ENCODE data around the gene SPATA1.
"Not testable (repeated sequence)": the region's sequence is repeated elsewhere in the genome, so short reads cannot be mapped to it uniquely, and the experiment has no call there.

SPATA1 gene

DNA sequence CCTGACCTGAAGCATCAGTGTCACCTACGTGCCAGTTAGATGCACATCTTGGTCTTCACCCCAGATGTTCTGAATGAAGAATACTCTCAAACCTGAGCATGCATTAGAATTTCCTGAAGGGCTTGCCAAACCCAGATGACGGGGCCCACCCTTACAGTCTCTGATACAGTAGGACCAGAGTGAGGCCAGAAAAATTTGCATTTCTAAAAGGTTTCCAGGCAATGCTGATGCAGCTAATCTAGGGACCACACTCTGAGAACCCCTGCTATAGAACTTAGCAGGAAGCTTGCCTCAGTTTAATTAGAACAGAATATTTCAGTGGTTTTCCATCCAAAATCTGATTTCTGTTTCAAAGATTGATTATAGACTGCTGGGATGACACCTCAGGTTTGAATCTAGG lies 77.9 kb downstream of the SPATA1 start:
- Mint-ChIP-seq H3K4me1 (peaks cover 13% of the 10 kb centered on the region), H3K9me3 (peaks cover 20% of the 10 kb centered on the region), H3K27ac (no peak overlapping the region), H3K36me3 (ENCODE audit: low read depth) (no peaks in the 10 kb centered on the region), H3K27me3 (ENCODE audit: low read depth, poor library complexity) (peaks cover 5% of the 10 kb centered on the region), H3K4me3 (no peak overlapping the region)
- TF ChIP-seq, protein P1, sequence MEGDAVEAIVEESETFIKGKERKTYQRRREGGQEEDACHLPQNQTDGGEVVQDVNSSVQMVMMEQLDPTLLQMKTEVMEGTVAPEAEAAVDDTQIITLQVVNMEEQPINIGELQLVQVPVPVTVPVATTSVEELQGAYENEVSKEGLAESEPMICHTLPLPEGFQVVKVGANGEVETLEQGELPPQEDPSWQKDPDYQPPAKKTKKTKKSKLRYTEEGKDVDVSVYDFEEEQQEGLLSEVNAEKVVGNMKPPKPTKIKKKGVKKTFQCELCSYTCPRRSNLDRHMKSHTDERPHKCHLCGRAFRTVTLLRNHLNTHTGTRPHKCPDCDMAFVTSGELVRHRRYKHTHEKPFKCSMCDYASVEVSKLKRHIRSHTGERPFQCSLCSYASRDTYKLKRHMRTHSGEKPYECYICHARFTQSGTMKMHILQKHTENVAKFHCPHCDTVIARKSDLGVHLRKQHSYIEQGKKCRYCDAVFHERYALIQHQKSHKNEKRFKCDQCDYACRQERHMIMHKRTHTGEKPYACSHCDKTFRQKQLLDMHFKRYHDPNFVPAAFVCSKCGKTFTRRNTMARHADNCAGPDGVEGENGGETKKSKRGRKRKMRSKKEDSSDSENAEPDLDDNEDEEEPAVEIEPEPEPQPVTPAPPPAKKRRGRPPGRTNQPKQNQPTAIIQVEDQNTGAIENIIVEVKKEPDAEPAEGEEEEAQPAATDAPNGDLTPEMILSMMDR (IDR thresholded peaks at IDR 0.05): no peak
- no peak for DNase-seq

DNA sequence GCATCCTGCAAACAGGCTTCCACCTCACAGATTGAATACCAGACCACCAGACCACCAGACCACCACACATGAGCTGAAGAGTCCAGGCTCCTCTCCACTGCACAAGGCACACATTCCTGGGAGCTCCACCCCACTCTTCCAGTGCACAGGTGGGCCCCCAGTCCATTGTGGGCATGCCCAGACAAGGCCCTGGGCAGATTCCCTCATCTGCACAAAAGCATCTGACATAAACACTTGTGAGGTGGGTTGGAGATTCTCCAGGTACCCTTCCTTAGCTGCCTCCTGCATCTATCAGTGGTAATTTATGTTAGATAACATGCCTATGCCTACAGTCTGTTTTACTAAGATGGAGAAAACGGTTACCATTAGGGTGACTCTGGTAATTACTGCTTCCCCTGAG lies 79.6 kb downstream of the SPATA1 start:
- DNase-seq: no peak
- no peak overlapping the region for H3K4me3 Mint-ChIP-seq
- no peak overlapping the region for H3K27ac Mint-ChIP-seq
- TF ChIP-seq, protein P1 (IDR thresholded peaks at IDR 0.05): no peak
- no peaks in the 10 kb centered on the region for H3K36me3 Mint-ChIP-seq (ENCODE audit: low read depth)
- H3K27me3 Mint-ChIP-seq (ENCODE audit: low read depth, poor library complexity): peaks cover 4% of the 10 kb centered on the region
- H3K4me1 Mint-ChIP-seq: peaks cover 13% of the 10 kb centered on the region
- peaks cover 20% of the 10 kb centered on the region for H3K9me3 Mint-ChIP-seq

DNA sequence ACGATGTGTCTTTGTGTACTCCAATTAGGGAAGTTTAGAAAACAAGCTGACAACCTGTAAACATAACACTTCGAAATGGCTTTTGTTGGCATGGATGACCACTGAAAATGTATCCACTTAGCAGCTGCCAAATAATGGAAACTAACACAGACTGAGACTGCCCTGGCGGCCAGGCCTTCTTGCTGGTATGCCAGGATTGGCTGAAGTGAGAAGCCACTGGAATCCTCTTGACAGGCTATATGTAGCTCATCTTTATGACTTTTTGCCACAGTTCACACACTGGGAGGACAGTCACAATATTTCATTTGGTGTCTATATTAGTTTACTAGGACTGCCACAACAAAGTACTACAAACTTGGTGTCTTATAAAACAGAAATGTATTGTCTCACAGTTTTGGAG lies 80.9 kb downstream of the SPATA1 start:
- peaks cover 24% of the 10 kb centered on the region for H3K9me3 Mint-ChIP-seq
- peaks cover 13% of the 10 kb centered on the region for H3K4me1 Mint-ChIP-seq
- peaks cover 5% of the 10 kb centered on the region for H3K27me3 Mint-ChIP-seq (ENCODE audit: low read depth, poor library complexity)
- no peak for DNase-seq
- TF ChIP-seq, protein P1 (IDR thresholded peaks at IDR 0.05): no peak
- H3K27ac Mint-ChIP-seq: no peak overlapping the region
- H3K4me3 Mint-ChIP-seq: no peak overlapping the region
- H3K36me3 Mint-ChIP-seq (ENCODE audit: low read depth): no peaks in the 10 kb centered on the region

DNA sequence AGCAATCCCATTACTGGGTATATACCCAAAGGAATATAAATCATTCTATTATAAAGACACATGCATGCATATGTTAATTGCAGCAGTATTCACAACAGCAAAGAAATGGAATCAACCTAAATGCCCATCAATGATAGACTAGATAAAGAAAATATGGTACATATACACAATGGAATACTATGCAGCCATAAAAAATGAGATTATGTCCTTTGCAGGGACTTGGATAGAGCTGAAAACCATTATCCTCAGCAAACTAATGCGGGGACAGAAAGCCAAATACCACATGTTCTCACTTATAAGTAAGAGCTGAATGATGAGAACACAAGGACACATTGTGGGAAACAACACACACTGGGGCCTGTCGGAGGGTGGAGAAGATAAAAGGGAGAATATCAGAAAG lies 88.8 kb downstream of the SPATA1 start:
- H3K27me3 Mint-ChIP-seq (ENCODE audit: low read depth, poor library complexity): peaks cover 14% of the 10 kb centered on the region
- not testable (repeated sequence) for H3K36me3 Mint-ChIP-seq (ENCODE audit: low read depth); H3K4me3 Mint-ChIP-seq; H3K27ac Mint-ChIP-seq; DNase-seq
- H3K4me1 Mint-ChIP-seq: peaks cover 11% of the 10 kb centered on the region
- peaks cover 20% of the 10 kb centered on the region for H3K9me3 Mint-ChIP-seq

DNA sequence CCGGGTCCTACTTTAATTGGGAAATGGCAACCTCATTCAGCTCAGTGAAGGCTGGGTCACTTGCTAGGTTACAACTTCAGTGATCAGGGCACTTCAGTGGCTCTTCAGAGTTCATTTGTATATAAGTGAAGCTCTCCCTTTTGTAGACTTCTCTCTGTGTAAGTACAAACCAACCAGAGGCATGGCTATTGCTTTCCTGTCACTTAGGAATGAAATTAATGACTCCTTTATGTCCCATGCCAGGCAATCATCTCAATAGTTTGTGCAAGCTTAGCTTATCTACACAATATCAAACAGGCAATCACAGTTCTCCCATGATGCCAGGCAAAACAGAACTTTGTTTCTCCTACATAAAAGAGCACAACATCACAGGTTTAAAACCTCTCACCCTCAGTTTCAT lies 90.8 kb downstream of the SPATA1 start:
- Mint-ChIP-seq H3K4me3 (no peak overlapping the region), H3K27ac (no peak overlapping the region), H3K27me3 (ENCODE audit: low read depth, poor library complexity) (peaks cover 11% of the 10 kb centered on the region), H3K4me1 (peaks cover 11% of the 10 kb centered on the region), H3K36me3 (ENCODE audit: low read depth) (peaks cover 1% of the 10 kb centered on the region), H3K9me3 (peaks cover 26% of the 10 kb centered on the region)
- no peak for DNase-seq
- TF ChIP-seq, protein P1 (IDR thresholded peaks at IDR 0.05): no peak

DNA sequence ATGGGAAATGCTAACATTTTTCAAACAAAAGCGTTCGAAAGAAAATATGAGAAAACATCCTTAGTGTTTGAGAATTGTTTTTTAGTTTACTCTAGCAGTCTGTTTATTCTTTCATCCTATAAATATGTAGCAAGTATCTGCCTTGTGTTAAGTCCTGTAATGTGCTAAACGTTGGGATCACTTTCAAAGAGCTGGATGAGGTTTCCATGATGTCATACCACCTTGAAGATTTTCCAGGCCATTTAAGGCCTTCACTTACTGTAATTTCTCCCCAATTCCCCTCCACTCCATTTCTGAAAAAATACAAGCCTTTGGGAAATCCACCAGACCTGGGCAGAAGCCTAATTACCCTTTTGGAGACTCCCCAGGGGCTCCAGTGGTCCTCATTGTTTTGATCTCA lies 92.2 kb downstream of the SPATA1 start:
- Mint-ChIP-seq H3K36me3 (ENCODE audit: low read depth) (peaks cover 6% of the 10 kb centered on the region), H3K27ac (peak overlapping the region; percentile 47), H3K27me3 (ENCODE audit: low read depth, poor library complexity) (peaks cover 8% of the 10 kb centered on the region), H3K9me3 (peaks cover 35% of the 10 kb centered on the region), H3K4me1 (peaks cover 11% of the 10 kb centered on the region), H3K4me3 (no peak overlapping the region)
- TF ChIP-seq, protein P1 (IDR thresholded peaks at IDR 0.05): no peak
- DNase-seq: no peak
